HCT116 (cell line): ENCODE data around the gene COA1.

Experiments used
- CEBPB ChIP-seq: IDR thresholded peaks from 2 replicates; pipeline ENCODE4 v1.6.1; 2012; ENCODE audit warnings: low read depth
- EZH2phosphoT487 ChIP-seq: fragments of 200-600 bp; IDR thresholded peaks from 2 replicates; pipeline ENCODE4 v1.6.1; 2018; ENCODE audit warnings: antibody characterized with exemption, borderline replicate concordance
- POLR2A ChIP-seq: IDR thresholded peaks from 2 replicates; pipeline ENCODE4 v1.7.0; 2011; ENCODE audit warnings: borderline replicate concordance; ENCODE audit not compliant: insufficient read depth, insufficient read length; ENCODE audit errors: extremely low read depth
- POLR2AphosphoS5 ChIP-seq: IDR thresholded peaks from 2 replicates; pipeline ENCODE4 v1.6.1; 2011; ENCODE audit warnings: mild to moderate bottlenecking, low read depth, low read length, moderate library complexity
- RAD21 ChIP-seq: IDR thresholded peaks from 2 replicates; pipeline ENCODE4 v1.6.1; 2012; ENCODE audit warnings: low read depth, mild to moderate bottlenecking
- TCF7L2 ChIP-seq: IDR thresholded peaks from 2 replicates; pipeline ENCODE4 v1.7.0; 2011; ENCODE audit warnings: borderline replicate concordance, inconsistent platforms; ENCODE audit not compliant: insufficient read depth, insufficient read length; ENCODE audit errors: extremely low read depth
- ZFX ChIP-seq: fragments of 450-650 bp; IDR thresholded peaks from 2 replicates; pipeline ENCODE4 v1.6.1; 2017
- ZNF274 ChIP-seq: fragments of 200-500 bp; sonication (Bioruptor generic); IDR thresholded peaks from 2 replicates; pipeline ENCODE4 v1.6.1; 2014; ENCODE audit warnings: mild to moderate bottlenecking, low read depth, low read length, inconsistent platforms
- TF ChIP-seq, protein P1 (sequence below), 3 experiments: fragments of 200-600 bp in 1 of 3; sonication (generic) in 1 of 3; IDR thresholded peaks in 2 of 3; conservative IDR thresholded peaks in 1 of 3; 2 replicates each; pipeline ENCODE4 v1.5.1; 2012 to 2017; ENCODE audit warnings: low read depth in 2 of 3, low read length in 2 of 3, antibody characterized with exemption in 1 of 3, borderline replicate concordance in 1 of 3, control low read depth in 1 of 3, mild to moderate bottlenecking in 1 of 3, mixed read lengths in 1 of 3, mixed run types in 1 of 3, moderate library complexity in 1 of 3; ENCODE audit not compliant: insufficient read depth in 1 of 3
- TF ChIP-seq, protein P2 (sequence below): IDR thresholded peaks from 2 replicates; pipeline ENCODE4 v1.6.1; 2012; ENCODE audit warnings: low read depth
- TF ChIP-seq, protein P3 (sequence below): IDR thresholded peaks from 2 replicates; pipeline ENCODE4 v1.6.1; 2012
- TF ChIP-seq, protein P4 (sequence below): IDR thresholded peaks from 2 replicates; pipeline ENCODE4 v1.6.1; 2012

DNA sequence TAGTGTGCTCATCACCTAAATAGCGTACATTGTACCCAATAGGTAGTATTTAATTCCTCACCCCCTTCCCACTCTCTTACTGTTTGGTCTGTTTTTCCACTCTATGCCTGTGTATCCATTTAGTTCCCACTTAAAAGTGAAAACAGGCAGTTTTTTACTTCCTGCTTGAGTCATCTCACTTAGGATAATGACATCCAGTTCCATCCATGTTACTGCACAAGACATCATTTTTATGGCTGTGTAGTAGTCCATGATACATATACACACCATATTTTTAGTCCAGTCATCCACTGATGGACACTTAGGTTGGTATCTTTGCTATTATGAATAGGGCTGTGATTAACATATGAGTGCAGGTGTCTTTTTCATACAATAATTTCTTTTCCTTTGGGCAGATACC, 136.3 kb downstream of the COA1 start:
- TF ChIP-seq, protein P1, sequence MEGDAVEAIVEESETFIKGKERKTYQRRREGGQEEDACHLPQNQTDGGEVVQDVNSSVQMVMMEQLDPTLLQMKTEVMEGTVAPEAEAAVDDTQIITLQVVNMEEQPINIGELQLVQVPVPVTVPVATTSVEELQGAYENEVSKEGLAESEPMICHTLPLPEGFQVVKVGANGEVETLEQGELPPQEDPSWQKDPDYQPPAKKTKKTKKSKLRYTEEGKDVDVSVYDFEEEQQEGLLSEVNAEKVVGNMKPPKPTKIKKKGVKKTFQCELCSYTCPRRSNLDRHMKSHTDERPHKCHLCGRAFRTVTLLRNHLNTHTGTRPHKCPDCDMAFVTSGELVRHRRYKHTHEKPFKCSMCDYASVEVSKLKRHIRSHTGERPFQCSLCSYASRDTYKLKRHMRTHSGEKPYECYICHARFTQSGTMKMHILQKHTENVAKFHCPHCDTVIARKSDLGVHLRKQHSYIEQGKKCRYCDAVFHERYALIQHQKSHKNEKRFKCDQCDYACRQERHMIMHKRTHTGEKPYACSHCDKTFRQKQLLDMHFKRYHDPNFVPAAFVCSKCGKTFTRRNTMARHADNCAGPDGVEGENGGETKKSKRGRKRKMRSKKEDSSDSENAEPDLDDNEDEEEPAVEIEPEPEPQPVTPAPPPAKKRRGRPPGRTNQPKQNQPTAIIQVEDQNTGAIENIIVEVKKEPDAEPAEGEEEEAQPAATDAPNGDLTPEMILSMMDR (IDR thresholded peaks at IDR 0.05 in 2 of 3, conservative IDR thresholded peaks at IDR 0.05 in 1 of 3; ENCODE audit: borderline replicate concordance in 1 of 3, insufficient read depth in 1 of 3, low read depth in 2 of 3, low read length in 2 of 3), result no peak
- TF ChIP-seq EZH2phosphoT487 (no peak), RAD21 (no peak), POLR2AphosphoS5 (no peak), TCF7L2 (no peak), CEBPB (no peak), ZNF274 (no peak), POLR2A (no peak), ZFX (no peak)
- TF ChIP-seq, protein P2, sequence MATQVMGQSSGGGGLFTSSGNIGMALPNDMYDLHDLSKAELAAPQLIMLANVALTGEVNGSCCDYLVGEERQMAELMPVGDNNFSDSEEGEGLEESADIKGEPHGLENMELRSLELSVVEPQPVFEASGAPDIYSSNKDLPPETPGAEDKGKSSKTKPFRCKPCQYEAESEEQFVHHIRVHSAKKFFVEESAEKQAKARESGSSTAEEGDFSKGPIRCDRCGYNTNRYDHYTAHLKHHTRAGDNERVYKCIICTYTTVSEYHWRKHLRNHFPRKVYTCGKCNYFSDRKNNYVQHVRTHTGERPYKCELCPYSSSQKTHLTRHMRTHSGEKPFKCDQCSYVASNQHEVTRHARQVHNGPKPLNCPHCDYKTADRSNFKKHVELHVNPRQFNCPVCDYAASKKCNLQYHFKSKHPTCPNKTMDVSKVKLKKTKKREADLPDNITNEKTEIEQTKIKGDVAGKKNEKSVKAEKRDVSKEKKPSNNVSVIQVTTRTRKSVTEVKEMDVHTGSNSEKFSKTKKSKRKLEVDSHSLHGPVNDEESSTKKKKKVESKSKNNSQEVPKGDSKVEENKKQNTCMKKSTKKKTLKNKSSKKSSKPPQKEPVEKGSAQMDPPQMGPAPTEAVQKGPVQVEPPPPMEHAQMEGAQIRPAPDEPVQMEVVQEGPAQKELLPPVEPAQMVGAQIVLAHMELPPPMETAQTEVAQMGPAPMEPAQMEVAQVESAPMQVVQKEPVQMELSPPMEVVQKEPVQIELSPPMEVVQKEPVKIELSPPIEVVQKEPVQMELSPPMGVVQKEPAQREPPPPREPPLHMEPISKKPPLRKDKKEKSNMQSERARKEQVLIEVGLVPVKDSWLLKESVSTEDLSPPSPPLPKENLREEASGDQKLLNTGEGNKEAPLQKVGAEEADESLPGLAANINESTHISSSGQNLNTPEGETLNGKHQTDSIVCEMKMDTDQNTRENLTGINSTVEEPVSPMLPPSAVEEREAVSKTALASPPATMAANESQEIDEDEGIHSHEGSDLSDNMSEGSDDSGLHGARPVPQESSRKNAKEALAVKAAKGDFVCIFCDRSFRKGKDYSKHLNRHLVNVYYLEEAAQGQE, result no peak
- TF ChIP-seq, protein P3, sequence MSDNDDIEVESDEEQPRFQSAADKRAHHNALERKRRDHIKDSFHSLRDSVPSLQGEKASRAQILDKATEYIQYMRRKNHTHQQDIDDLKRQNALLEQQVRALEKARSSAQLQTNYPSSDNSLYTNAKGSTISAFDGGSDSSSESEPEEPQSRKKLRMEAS, result no peak
- TF ChIP-seq, protein P4, sequence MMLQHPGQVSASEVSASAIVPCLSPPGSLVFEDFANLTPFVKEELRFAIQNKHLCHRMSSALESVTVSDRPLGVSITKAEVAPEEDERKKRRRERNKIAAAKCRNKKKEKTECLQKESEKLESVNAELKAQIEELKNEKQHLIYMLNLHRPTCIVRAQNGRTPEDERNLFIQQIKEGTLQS, result no peak
